GM18498 (cell line): ENCODE data around the gene GPR137.

Experiments
- ATAC-seq: cut with Tn5 transposase; IDR thresholded peaks from one replicate; pipeline ENCODE4 v1.9.1; 2021; ENCODE audit warnings: mild to moderate bottlenecking, moderate library complexity; ENCODE audit not compliant: unreplicated experiment

The GPR137 gene

GRCh38 chr11:64284962-64285884 lies at the start of gene GPR137:
Gene GPR137 (plus strand): TSS chr11:64285848. CDS start chr11:64286525, 677 bp downstream.
- ATAC-seq: peak; percentile 62

GRCh38 chr11:64237484-64237951 lies 48.1 kb upstream of the GPR137 start:
- no peak for ATAC-seq

- no peak for ATAC-seq
Observed at GRCh38 chr11:64238076-64238475, 47.6 kb upstream of the GPR137 start.

- no peak for ATAC-seq
Observed at GRCh38 chr11:64238999-64239398, 46.6 kb upstream of the GPR137 start.

GRCh38 chr11:64239662-64240434 lies 45.8 kb upstream of the GPR137 start:
- no peak for ATAC-seq

- ATAC-seq: peak; percentile 57
Observed at GRCh38 chr11:64240435-64241240, 45.0 kb upstream of the GPR137 start, which contains the start of gene FKBP2. Gene FKBP2 (plus strand): TSS chr11:64241095. CDS start chr11:64242388, 1,293 bp downstream.

GRCh38 chr11:64241241-64241490 lies 44.5 kb upstream of the GPR137 start:
- peak; percentile 72 for ATAC-seq

- peak; percentile 12 for ATAC-seq
Observed at GRCh38 chr11:64241491-64242374, 43.9 kb upstream of the GPR137 start.

GRCh38 chr11:64243236-64243854 lies 42.3 kb upstream of the GPR137 start:
- no peak for ATAC-seq

- no peak for ATAC-seq
Observed at GRCh38 chr11:64244107-64244506, 41.5 kb upstream of the GPR137 start.

- ATAC-seq: no peak
Observed at GRCh38 chr11:64244966-64245365, 40.7 kb upstream of the GPR137 start.

- ATAC-seq: no peak
Observed at GRCh38 chr11:64245401-64245796, 40.2 kb upstream of the GPR137 start.

GRCh38 chr11:64245797-64246620 lies 39.6 kb upstream of the GPR137 start:
- no peak for ATAC-seq

GRCh38 chr11:64246621-64246870 lies 39.1 kb upstream of the GPR137 start:
- ATAC-seq: peak; percentile 19

- ATAC-seq: peak; percentile 41
Observed at GRCh38 chr11:64246871-64247728, 38.5 kb upstream of the GPR137 start, which contains the start of gene PPP1R14B. Gene PPP1R14B (minus strand): TSS chr11:64246943. CDS start chr11:64246673, 270 bp downstream.

- ATAC-seq: no peak
Observed at GRCh38 chr11:64247729-64248531, 37.7 kb upstream of the GPR137 start.

- no peak for ATAC-seq
Observed at GRCh38 chr11:64248578-64248977, 37.1 kb upstream of the GPR137 start.
